Medulla oblongata (tissue), 1 donor: ENCODE results near the gene PSMB4.
A peak's percentile ranks its signal among the peaks of the same experiment; 100 is the strongest.
"Not testable (repeated sequence)": the region's sequence is repeated elsewhere in the genome, so short reads cannot be mapped to it uniquely, and the experiment has no call there.

Experiments used
- DNase-seq: peaks from one replicate; pipeline ENCODE4 v3.0.0-alpha.2; 2015; ENCODE audit errors: extremely low spot score

PSMB4 gene

GRCh38 chr1:151437396-151437795, 38.0 kb downstream of the PSMB4 start:
- DNase-seq, result not testable (repeated sequence)

GRCh38 chr1:151443846-151444782, 44.7 kb downstream of the PSMB4 start:
- DNase-seq, result peak; percentile 83

- no peak for DNase-seq
Observed at GRCh38 chr1:151444783-151445177, 45.4 kb downstream of the PSMB4 start.

GRCh38 chr1:151447696-151448095, 48.3 kb downstream of the PSMB4 start:
- DNase-seq, result no peak
